Activated naive CD4-positive, alpha-beta T cell treated with anti-CD3 and anti-CD28 coated beads, Interleukin-2, amount 10 ng/mL, durations not matched to agents 7 days and 5 days (primary cell): ENCODE data around the gene PERM1.
"Not testable (repeated sequence)": the region's sequence is repeated elsewhere in the genome, so short reads cannot be mapped to it uniquely, and the experiment has no call there.

Experiments
- CTCF ChIA-PET: fragments of 350-600 bp; sonication (Branson Sonifier 250); formaldehyde crosslinking; loops from one replicate; lab custom pipeline; 2021; ENCODE audit warnings: antibody characterized with exemption; lab: Charles Lee
- DNase-seq: peaks from one replicate; pipeline ENCODE4 v3.0.0-alpha.2; 2020
- H3K27ac Mint-ChIP-seq: one replicate; pipeline ENCODE4 v1.8.0; 2021; ENCODE audit warnings: mild to moderate bottlenecking, moderate library complexity, mixed read lengths
- H3K27me3 Mint-ChIP-seq: one replicate; pipeline ENCODE4 v1.8.0; 2021; ENCODE audit warnings: mild to moderate bottlenecking, mixed read lengths
- H3K36me3 Mint-ChIP-seq: one replicate; pipeline ENCODE4 v1.8.0; 2021; ENCODE audit warnings: mixed read lengths
- H3K4me1 Mint-ChIP-seq: one replicate; pipeline ENCODE4 v1.8.0; 2021; ENCODE audit warnings: mixed read lengths
- H3K4me3 Mint-ChIP-seq: one replicate; pipeline ENCODE4 v1.8.0; 2021; ENCODE audit warnings: mild to moderate bottlenecking, moderate library complexity, mixed read lengths
- H3K9me3 Mint-ChIP-seq: one replicate; pipeline ENCODE4 v1.8.0; 2021; ENCODE audit warnings: mixed read lengths

The PERM1 gene

GRCh38 chr1:981955-982558 is at the start of gene PERM1:
TSS of gene PERM1 (minus strand) at chr1:982093. CDS start at chr1:981029, 1,064 bp downstream.
- CTCF ChIA-PET: interaction anchor here (0.8 to 3.3 kb wide), 8 partner anchors 12 to 309 kb away, joined by 3 to 28 read pairs (median 5); partner anchors contain the start of gene PLEKHN1
- H3K27ac Mint-ChIP-seq: no peak within 1 kb of the TSS
- DNase-seq: no peak
- no peak within 1 kb of the TSS for H3K4me3 Mint-ChIP-seq
- H3K36me3 Mint-ChIP-seq: peaks cover 3% of the 10 kb centered on the region
- peaks cover 3% of the 10 kb centered on the region for H3K4me1 Mint-ChIP-seq
- peaks cover 46% of the 10 kb centered on the region for H3K27me3 Mint-ChIP-seq
- H3K9me3 Mint-ChIP-seq: peaks cover 4% of the 10 kb centered on the region

- not testable (repeated sequence) for H3K4me3 Mint-ChIP-seq, H3K9me3 Mint-ChIP-seq
These were observed 49.2 kb upstream of the PERM1 start for GRCh38 chr1:1030867-1031658.

GRCh38 chr1:1027791-1028190 is 45.9 kb upstream of the PERM1 start:
- no peak overlapping the region for H3K4me3 Mint-ChIP-seq
- H3K36me3 Mint-ChIP-seq: no peaks in the 10 kb centered on the region
- CTCF ChIA-PET: no interaction called here
- peaks cover 12% of the 10 kb centered on the region for H3K4me1 Mint-ChIP-seq
- H3K9me3 Mint-ChIP-seq: no peaks in the 10 kb centered on the region
- no peak for DNase-seq
- H3K27me3 Mint-ChIP-seq: peaks cover 16% of the 10 kb centered on the region
- no peak overlapping the region for H3K27ac Mint-ChIP-seq

More at GRCh38 chr1:1030867-1031658, 49.2 kb upstream of the PERM1 start:
- H3K27ac Mint-ChIP-seq, H3K4me1 Mint-ChIP-seq, H3K36me3 Mint-ChIP-seq, DNase-seq: not testable (repeated sequence)
- CTCF ChIA-PET: interaction anchor here (2.4 to 3.4 kb wide), 3 partner anchors 8 to 341 kb away, joined by 7 to 33 read pairs (median 13); no protein-coding TSS in a partner anchor
- peaks cover 28% of the 10 kb centered on the region for H3K27me3 Mint-ChIP-seq

- peaks cover 26% of the 10 kb centered on the region for H3K27me3 Mint-ChIP-seq
- no peaks in the 10 kb centered on the region for H3K9me3 Mint-ChIP-seq
- peaks cover 12% of the 10 kb centered on the region for H3K4me1 Mint-ChIP-seq
- DNase-seq: no peak
- H3K36me3 Mint-ChIP-seq: no peaks in the 10 kb centered on the region
- H3K4me3 Mint-ChIP-seq: no peak overlapping the region
- CTCF ChIA-PET: no interaction called here
- H3K27ac Mint-ChIP-seq: no peak overlapping the region
These were observed 44.9 kb upstream of the PERM1 start for GRCh38 chr1:1026599-1027413.

GRCh38 chr1:1025730-1026129 is 43.8 kb upstream of the PERM1 start:
- CTCF ChIA-PET: interaction anchor here (0.6 kb wide), 1 partner anchor 279 kb away, joined by 3 read pairs; no protein-coding TSS in a partner anchor
- H3K27me3 Mint-ChIP-seq: peaks cover 37% of the 10 kb centered on the region

GRCh38 chr1:1024771-1025699 is 43.1 kb upstream of the PERM1 start:
- Mint-ChIP-seq H3K4me1 (peaks cover 12% of the 10 kb centered on the region), H3K27me3 (peaks cover 44% of the 10 kb centered on the region), H3K36me3 (no peaks in the 10 kb centered on the region), H3K9me3 (no peaks in the 10 kb centered on the region), H3K27ac (no peak overlapping the region), H3K4me3 (no peak overlapping the region)
- CTCF ChIA-PET: interaction anchor here (3.0 kb wide), 1 partner anchor 7 kb away, joined by 13 read pairs; no protein-coding TSS in a partner anchor
- no peak for DNase-seq

More at GRCh38 chr1:1025730-1026129, 43.8 kb upstream of the PERM1 start:
- H3K36me3 Mint-ChIP-seq: no peaks in the 10 kb centered on the region
- no peaks in the 10 kb centered on the region for H3K9me3 Mint-ChIP-seq
- no peak for DNase-seq
- no peak overlapping the region for H3K4me3 Mint-ChIP-seq
- no peak overlapping the region for H3K27ac Mint-ChIP-seq
- peaks cover 12% of the 10 kb centered on the region for H3K4me1 Mint-ChIP-seq

- H3K36me3 Mint-ChIP-seq: no peaks in the 10 kb centered on the region
- peaks cover 44% of the 10 kb centered on the region for H3K27me3 Mint-ChIP-seq
- CTCF ChIA-PET: interaction anchor here (3.0 kb wide), 1 partner anchor 8 kb away, joined by 13 read pairs; no protein-coding TSS in a partner anchor
- no peak for DNase-seq
- H3K27ac Mint-ChIP-seq: no peak overlapping the region
- H3K4me3 Mint-ChIP-seq: no peak overlapping the region
- H3K9me3 Mint-ChIP-seq: no peaks in the 10 kb centered on the region
- H3K4me1 Mint-ChIP-seq: peaks cover 12% of the 10 kb centered on the region
These were observed 42.4 kb upstream of the PERM1 start for GRCh38 chr1:1024149-1024770.

- Mint-ChIP-seq H3K27me3 (peaks cover 44% of the 10 kb centered on the region), H3K9me3 (no peaks in the 10 kb centered on the region), H3K36me3 (no peaks in the 10 kb centered on the region), H3K27ac (no peak overlapping the region), H3K4me1 (peaks cover 15% of the 10 kb centered on the region), H3K4me3 (no peak overlapping the region)
- DNase-seq: no peak
- CTCF ChIA-PET: interaction anchor here (0.7 to 3.0 kb wide), 2 partner anchors 9 to 20 kb away, joined by 3 to 13 read pairs; no protein-coding TSS in a partner anchor
These were observed 41.8 kb upstream of the PERM1 start for GRCh38 chr1:1023700-1024099.

- peaks cover under 1% of the 10 kb centered on the region for H3K36me3 Mint-ChIP-seq
- peak overlapping the region; percentile 21 for H3K4me3 Mint-ChIP-seq
- CTCF ChIA-PET: interaction anchor here (3.0 kb wide), 1 partner anchor 10 kb away, joined by 13 read pairs; no protein-coding TSS in a partner anchor
- no peak for DNase-seq
- no peak overlapping the region for H3K27ac Mint-ChIP-seq
- H3K4me1 Mint-ChIP-seq: peaks cover 20% of the 10 kb centered on the region
- H3K9me3 Mint-ChIP-seq: no peaks in the 10 kb centered on the region
- H3K27me3 Mint-ChIP-seq: peaks cover 44% of the 10 kb centered on the region
These were observed 40.6 kb upstream of the PERM1 start for GRCh38 chr1:1022302-1023009.

GRCh38 chr1:1021920-1022259 is 40.0 kb upstream of the PERM1 start:
- DNase-seq: no peak
- CTCF ChIA-PET: interaction anchor here (0.8 to 3.0 kb wide), 2 partner anchors 10 to 18 kb away, joined by 3 to 13 read pairs; no protein-coding TSS in a partner anchor
- H3K27me3 Mint-ChIP-seq: peaks cover 44% of the 10 kb centered on the region
- no peaks in the 10 kb centered on the region for H3K9me3 Mint-ChIP-seq
- H3K27ac Mint-ChIP-seq: no peak overlapping the region
- H3K4me3 Mint-ChIP-seq: no peak overlapping the region
- H3K36me3 Mint-ChIP-seq: peaks cover 6% of the 10 kb centered on the region
- peaks cover 25% of the 10 kb centered on the region for H3K4me1 Mint-ChIP-seq

GRCh38 chr1:1021010-1021919 is 39.4 kb upstream of the PERM1 start:
- peak overlapping the region; percentile 41 for H3K4me3 Mint-ChIP-seq
- DNase-seq: no peak

More at GRCh38 chr1:1021010-1021919, 39.4 kb upstream of the PERM1 start:
- H3K9me3 Mint-ChIP-seq: no peaks in the 10 kb centered on the region
- H3K27ac Mint-ChIP-seq: no peak overlapping the region
- CTCF ChIA-PET: interaction anchor here (0.8 kb wide), 1 partner anchor 19 kb away, joined by 3 read pairs; no protein-coding TSS in a partner anchor
- peaks cover 44% of the 10 kb centered on the region for H3K27me3 Mint-ChIP-seq
- peaks cover 7% of the 10 kb centered on the region for H3K36me3 Mint-ChIP-seq
- H3K4me1 Mint-ChIP-seq: peaks cover 25% of the 10 kb centered on the region
